HepG2 (cell line): Measurements from ENCODE around the gene VEGFA. TPM values are rescaled to one million over a fixed set of nuclear protein-coding genes. Genes with fewer than 3 reads are reported as not detected.

ENCODE experiments used
- ASH2L ChIP-seq: fragments of 300-600, 200-600 bp; sonication (generic); IDR thresholded peaks from 2 replicates; pipeline ENCODE4 v1.7.0; 2017; ENCODE audit warnings: low read depth, mild to moderate bottlenecking, moderate library complexity, mixed read lengths, low read length; ENCODE audit not compliant: insufficient read length
- ELF1 ChIP-seq: sonication (generic); formaldehyde crosslinking; IDR thresholded peaks from 2 replicates; pipeline ENCODE4 v1.4.0; 2020; ENCODE audit warnings: missing genetic modification reagents
- HBP1 ChIP-seq: IDR thresholded peaks from 2 replicates; pipeline ENCODE4 v1.6.1; 2016; ENCODE audit warnings: low read depth, control low read depth
- HMGXB3 ChIP-seq: sonication (generic); formaldehyde crosslinking; IDR thresholded peaks from 2 replicates; pipeline ENCODE4 v1.4.0; 2020; ENCODE audit warnings: missing genetic modification reagents, borderline replicate concordance
- IRF1 ChIP-seq: sonication (generic); formaldehyde crosslinking; IDR thresholded peaks from 2 replicates; pipeline ENCODE4 v1.4.0; 2020; ENCODE audit warnings: low read depth, mild to moderate bottlenecking, missing genetic modification reagents
- KAT7 ChIP-seq: IDR thresholded peaks from 2 replicates; pipeline ENCODE4 v1.6.1; 2018; ENCODE audit warnings: borderline replicate concordance, missing compliant biosample characterization
- MATR3 ChIP-seq: sonication (generic); formaldehyde crosslinking; IDR thresholded peaks from 2 replicates; pipeline ENCODE4 v1.4.0; 2020; ENCODE audit warnings: missing genetic modification reagents
- NFYC ChIP-seq: IDR thresholded peaks from 2 replicates; pipeline ENCODE4 v1.6.1; 2016; ENCODE audit warnings: missing genetic modification reagents, missing compliant biosample characterization
- RARG ChIP-seq: sonication (generic); formaldehyde crosslinking; IDR thresholded peaks from 2 replicates; pipeline ENCODE4 v1.4.0; 2020; ENCODE audit warnings: low read depth, mild to moderate bottlenecking, missing genetic modification reagents
- RBM22 ChIP-seq: fragments of 200-400 bp; formaldehyde crosslinking; optimal IDR thresholded peaks from 2 replicates; pipeline ENCODE3; 2017; ENCODE audit warnings: mild to moderate bottlenecking, low read length, moderate library complexity
- RFXAP ChIP-seq: sonication (generic); formaldehyde crosslinking; IDR thresholded peaks from 2 replicates; pipeline ENCODE4 v1.4.0; 2020; ENCODE audit warnings: missing genetic modification reagents, borderline replicate concordance
- RXRB ChIP-seq: IDR thresholded peaks from 2 replicates; pipeline ENCODE4 v1.6.1; 2016; ENCODE audit warnings: borderline replicate concordance, missing genetic modification reagents, missing compliant biosample characterization
- SIN3B ChIP-seq: fragments of 150-350 bp; IDR thresholded peaks from 2 replicates; pipeline ENCODE4 v1.6.1; 2014; ENCODE audit warnings: low read length
- TCF7 ChIP-seq: sonication (generic); IDR thresholded peaks from 2 replicates; pipeline ENCODE4 v1.6.1; 2016; ENCODE audit warnings: antibody characterized with exemption, low read depth
- ZBTB14 ChIP-seq: sonication (generic); formaldehyde crosslinking; IDR thresholded peaks from 2 replicates; pipeline ENCODE4 v1.4.0; 2020; ENCODE audit warnings: missing genetic modification reagents
- ZMYM2 ChIP-seq: sonication (generic); formaldehyde crosslinking; IDR thresholded peaks from 2 replicates; pipeline ENCODE4 v1.8.0; 2022; ENCODE audit warnings: mild to moderate bottlenecking, missing genetic modification reagents
- ZNF12 ChIP-seq: sonication (generic); formaldehyde crosslinking; IDR thresholded peaks from 2 replicates; pipeline ENCODE4 v1.5.0; 2020; ENCODE audit warnings: missing genetic modification reagents
- ZNF367 ChIP-seq: sonication (generic); formaldehyde crosslinking; IDR thresholded peaks from 2 replicates; pipeline ENCODE4 v1.4.0; 2020; ENCODE audit warnings: missing genetic modification reagents, borderline replicate concordance
- ZNF691 ChIP-seq: sonication (generic); formaldehyde crosslinking; IDR thresholded peaks from 2 replicates; pipeline ENCODE4 v1.4.0; 2020; ENCODE audit warnings: missing genetic modification reagents, low read depth, mild to moderate bottlenecking, borderline replicate concordance
- ZNF784 ChIP-seq: sonication (generic); formaldehyde crosslinking; IDR thresholded peaks from 2 replicates; pipeline ENCODE4 v1.5.1; 2020; ENCODE audit warnings: missing genetic modification reagents, mild to moderate bottlenecking, borderline replicate concordance
- ZNF83 ChIP-seq: sonication (generic); formaldehyde crosslinking; IDR thresholded peaks from 2 replicates; pipeline ENCODE4 v1.4.0; 2020; ENCODE audit warnings: missing genetic modification reagents, mild to moderate bottlenecking, borderline replicate concordance
- ZNF878 ChIP-seq: sonication (generic); formaldehyde crosslinking; IDR thresholded peaks from 2 replicates; pipeline ENCODE4 v1.8.1; 2023; ENCODE audit warnings: mild to moderate bottlenecking, missing genetic modification reagents, moderate library complexity
- polyA plus RNA-seq, 8 experiments: library from polyadenylated mRNA; depleted of rRNA in 3 of 8; stranded (reverse) in 7 of 8; unstranded in 1 of 8; fragments of >200 nt; fragmentation: Illumina TruSeq in 4 of 8; extraction: Trizol in 4 of 8; gene quantifications; 2 replicates each; pipeline versions ENCODE4 v1.2.1 to v1.2.3, GENCODE V29; 2011 to 2016; ENCODE audit warnings: low read depth in 4 of 8, missing spikeins in 1 of 8, mixed read lengths in 1 of 8; ENCODE audit not compliant: insufficient read depth in 1 of 8
- total RNA-seq, 5 experiments: library from RNA; depleted of rRNA; stranded (reverse); fragments of >200 nt; fragmentation: Illumina TruSeq; extraction: Trizol; gene quantifications; 2 replicates each; pipeline ENCODE4 v1.2.3, GENCODE V29; 2016; ENCODE audit warnings: low read depth in 1 of 5

The VEGFA gene
- total and polyA plus RNA-seq, 2 of the 13 experiments (the other 11 are each of a cell fraction or from before 2014, with no cell fraction given): 68.1 to 629 TPM

- TF ChIP-seq HMGXB3 (0 out of 2 replicates have a peak, but pooled peaks have one; percentile 35), SIN3B (no peak), KAT7 (CRISPR knock-in tag) (no peak), ZNF691 (CRISPR knock-in tag) (no peak), MATR3 (CRISPR knock-in tag) (no peak), ZNF367 (no peak), ZNF12 (CRISPR knock-in tag) (no peak), TCF7 (no peak), ELF1 (CRISPR knock-in tag) (no peak), ASH2L (no peak), ZNF83 (no peak), HBP1 (no peak), NFYC (no peak), ZMYM2 (CRISPR knock-in tag) (no peak), ZNF878 (CRISPR knock-in tag) (no peak), IRF1 (CRISPR knock-in tag) (no peak), RARG (CRISPR knock-in tag) (no peak), ZNF784 (CRISPR knock-in tag) (no peak), RBM22 (no peak), RXRB (CRISPR knock-in tag) (peak; percentile 79), RFXAP (CRISPR knock-in tag) (no peak), ZBTB14 (CRISPR knock-in tag) (no peak)
Observed at GRCh38 chr6:43758617-43759050, 11.4 kb upstream of the VEGFA start (continued).
